Smooth muscle cell of trachea (primary cell): Measurements from ENCODE around the gene SLC28A3. TPM values are rescaled to one million over a fixed set of nuclear protein-coding genes. Genes with fewer than 3 reads are reported as not detected.

ENCODE experiments used
- total RNA-seq: library from RNA; depleted of rRNA; stranded (reverse); fragments of >200 nt; gene quantifications from 2 replicates; pipeline ENCODE4 v1.2.1, GENCODE V29; 2014

SLC28A3 gene
- total RNA-seq, result 0.15 and 0.50 TPM in 2 replicates

GRCh38 chr9:84340535-84340934 lies at the start of gene SLC28A3:
Gene SLC28A3, minus strand, starts transcription at chr9:84340758. Its CDS starts 125 bp downstream, at chr9:84340633.

